HG03039 (cell line): ENCODE data around the gene RPL7L1.
"Not testable (repeated sequence)": the region's sequence is repeated elsewhere in the genome, so short reads cannot be mapped to it uniquely, and the experiment has no call there.

ENCODE experiments used
- ATAC-seq: cut with Tn5 transposase; IDR thresholded peaks from one replicate; pipeline ENCODE4 v1.9.1; 2021; ENCODE audit warnings: mild to moderate bottlenecking, moderate library complexity; ENCODE audit not compliant: unreplicated experiment

The RPL7L1 gene

GRCh38 chr6:42879372-42880239 is at the start of gene RPL7L1:
Gene RPL7L1 (plus strand): TSS chr6:42879616. CDS start chr6:42879911, 295 bp downstream.
- ATAC-seq = peak; percentile 80

- ATAC-seq = no peak
These were observed 48.2 kb upstream of the RPL7L1 start for GRCh38 chr6:42831237-42831636.

- no peak for ATAC-seq
These were observed 45.4 kb upstream of the RPL7L1 start for GRCh38 chr6:42834056-42834455.

- no peak for ATAC-seq
These were observed 37.4 kb upstream of the RPL7L1 start for GRCh38 chr6:42841844-42842584.

- ATAC-seq = no peak
These were observed 34.1 kb upstream of the RPL7L1 start for GRCh38 chr6:42845327-42845694.

- no peak for ATAC-seq
These were observed 32.9 kb upstream of the RPL7L1 start for GRCh38 chr6:42846505-42846904.

GRCh38 chr6:42848700-42849099 is 30.7 kb upstream of the RPL7L1 start:
- no peak for ATAC-seq

- ATAC-seq = no peak
These were observed 27.8 kb upstream of the RPL7L1 start for GRCh38 chr6:42851599-42851998.

GRCh38 chr6:42860036-42860435 is 19.4 kb upstream of the RPL7L1 start:
- no peak for ATAC-seq

- ATAC-seq = no peak
These were observed 18.9 kb upstream of the RPL7L1 start for GRCh38 chr6:42860481-42860880.

GRCh38 chr6:42864602-42865001 is 14.8 kb upstream of the RPL7L1 start:
- ATAC-seq = no peak

GRCh38 chr6:42870145-42870936 is 9.1 kb upstream of the RPL7L1 start:
- no peak for ATAC-seq

GRCh38 chr6:42871711-42872110 is 7.7 kb upstream of the RPL7L1 start:
- no peak for ATAC-seq

GRCh38 chr6:42873313-42873712 is 6.1 kb upstream of the RPL7L1 start:
- no peak for ATAC-seq

GRCh38 chr6:42877695-42878094 is 1.7 kb upstream of the RPL7L1 start:
- ATAC-seq = no peak

- not testable (repeated sequence) for ATAC-seq
These were observed 913 bp downstream of the RPL7L1 start for GRCh38 chr6:42880240-42880817.

GRCh38 chr6:42880871-42881270 is 1.5 kb downstream of the RPL7L1 start:
- not testable (repeated sequence) for ATAC-seq

- no peak for ATAC-seq
These were observed 6.3 kb downstream of the RPL7L1 start for GRCh38 chr6:42885702-42886101.

GRCh38 chr6:42888201-42888600 is 8.8 kb downstream of the RPL7L1 start:
- ATAC-seq = not testable (repeated sequence)

- ATAC-seq = no peak
These were observed 10.4 kb downstream of the RPL7L1 start for GRCh38 chr6:42889815-42890214.
